GM18499 (cell line): Measurements from ENCODE around the gene GMPPA.

Experiments used
- ATAC-seq: cut with Tn5 transposase; IDR thresholded peaks from one replicate; pipeline ENCODE4 v1.9.1; 2021; ENCODE audit warnings: moderate number of reproducible peaks; ENCODE audit not compliant: insufficient read depth, unreplicated experiment

The GMPPA gene

DNA sequence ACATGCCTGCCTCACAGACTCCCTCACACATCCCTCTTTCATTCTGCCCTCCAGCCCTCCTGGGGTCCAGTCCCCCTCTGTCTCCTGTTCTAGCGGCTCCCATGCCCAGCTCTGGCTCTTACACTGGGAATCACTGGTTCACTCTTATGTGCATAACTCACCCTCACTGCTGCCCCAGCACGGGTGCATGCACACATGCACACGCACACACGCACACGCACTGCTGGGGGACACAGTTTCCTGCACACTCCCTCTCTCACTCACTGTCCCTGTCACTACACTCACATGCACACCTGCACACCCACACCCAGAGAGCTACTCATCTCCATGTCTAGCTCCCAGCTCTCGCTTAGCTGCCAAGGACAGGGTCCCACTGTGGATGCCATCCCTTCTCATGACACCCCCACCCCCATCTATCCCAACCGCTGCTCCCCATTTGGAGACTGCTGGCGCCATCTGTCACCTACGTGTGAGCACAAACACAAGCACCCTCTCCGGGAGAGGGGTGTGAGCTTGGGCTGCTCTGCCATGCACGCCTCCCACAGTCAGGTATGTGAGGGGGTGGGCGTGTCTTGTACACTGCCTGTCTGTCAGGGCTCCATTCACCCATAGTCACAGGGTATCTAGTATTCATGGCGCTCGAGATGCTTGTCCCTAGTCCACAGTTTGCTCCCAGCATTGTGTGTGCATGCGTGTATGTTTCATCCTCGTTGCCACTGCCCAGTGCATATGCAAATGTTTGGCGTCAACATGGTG is 17.4 kb downstream of the GMPPA start:
- ATAC-seq, result no peak

- ATAC-seq, result no peak
Measured at GRCh38 chr2:219516888-219517287, 18.2 kb downstream of the GMPPA start.

DNA sequence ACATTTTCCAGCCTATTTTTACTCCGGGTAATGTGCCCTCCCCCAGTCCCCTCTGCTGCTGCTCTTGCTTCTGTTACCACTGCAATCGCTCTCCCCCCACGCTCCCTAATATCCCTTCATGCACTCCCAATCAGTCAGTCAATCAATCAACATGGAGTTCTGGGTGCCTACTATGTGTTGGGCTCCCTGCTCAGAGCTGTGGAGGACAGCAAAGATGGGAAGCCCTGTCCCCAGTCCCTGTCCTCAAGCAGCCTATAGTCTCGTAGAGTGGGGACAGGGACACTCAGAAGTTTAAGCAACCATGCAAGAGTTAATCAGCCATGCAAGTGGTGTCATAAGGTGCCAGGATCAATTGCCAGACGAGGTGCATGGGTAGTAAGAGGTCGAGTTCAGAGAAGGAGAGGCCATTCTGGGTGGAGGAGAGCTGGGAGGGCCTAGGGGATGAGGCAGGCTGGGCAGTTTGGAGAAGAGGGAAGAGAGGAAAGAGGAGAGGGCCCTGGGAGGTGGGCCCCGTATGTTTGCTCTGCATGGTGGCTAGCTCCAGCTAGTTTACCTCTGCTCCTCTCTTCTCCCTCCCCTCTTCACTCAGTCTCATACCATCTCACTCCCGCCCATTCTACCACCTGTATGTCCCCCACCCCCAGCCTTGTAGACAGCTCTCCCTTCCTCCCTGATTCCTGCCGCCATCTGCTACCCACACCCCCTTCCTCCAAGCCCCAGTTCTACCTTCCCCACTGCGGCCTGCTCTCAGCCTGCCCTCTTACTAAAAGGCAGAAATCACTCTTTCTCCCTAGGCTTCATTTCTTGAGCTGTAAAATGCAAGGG is 19.5 kb downstream of the GMPPA start:
- no peak for ATAC-seq

GRCh38 chr2:219519526-219519916 is 20.8 kb downstream of the GMPPA start:
- ATAC-seq, result no peak

- no peak for ATAC-seq
Measured at GRCh38 chr2:219520079-219520478, 21.4 kb downstream of the GMPPA start.

GRCh38 chr2:219521066-219521880 is 22.6 kb downstream of the GMPPA start:
- ATAC-seq, result no peak

- no peak for ATAC-seq
Measured at GRCh38 chr2:219522111-219523030, 23.7 kb downstream of the GMPPA start.

DNA sequence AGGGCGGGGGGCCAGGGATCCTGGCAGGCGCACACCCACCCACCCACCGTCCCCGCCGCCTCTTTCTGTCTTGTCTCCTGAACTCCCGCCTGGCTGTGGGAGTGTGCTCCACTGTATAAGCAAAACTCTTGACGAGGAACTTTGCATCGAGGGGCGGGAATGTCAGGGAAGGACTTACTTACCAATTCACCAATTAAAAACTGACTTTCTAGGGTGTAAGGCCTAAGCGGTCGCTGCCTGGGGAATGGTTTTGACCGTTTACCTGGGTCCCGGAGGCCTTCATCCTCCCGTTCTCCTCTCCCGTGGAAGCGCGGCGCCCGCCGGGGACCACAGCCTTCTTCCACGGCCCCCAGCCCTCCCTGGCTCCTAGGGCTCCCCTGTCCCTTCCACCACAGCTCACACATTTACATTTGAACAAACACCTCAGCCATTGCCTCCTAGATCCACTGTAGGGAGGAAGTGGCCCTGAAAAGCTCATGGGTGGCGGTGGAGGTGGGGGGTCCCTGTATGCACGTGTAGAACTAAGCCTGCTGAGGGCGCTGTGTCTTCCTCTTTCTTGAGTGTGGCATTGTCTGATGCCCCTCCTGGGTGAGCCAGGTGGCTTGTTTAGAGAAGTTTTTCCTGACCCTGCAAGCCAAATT is 24.5 kb downstream of the GMPPA start:
- ATAC-seq, result no peak

GRCh38 chr2:219524817-219525216 is 26.1 kb downstream of the GMPPA start:
- ATAC-seq, result no peak

DNA sequence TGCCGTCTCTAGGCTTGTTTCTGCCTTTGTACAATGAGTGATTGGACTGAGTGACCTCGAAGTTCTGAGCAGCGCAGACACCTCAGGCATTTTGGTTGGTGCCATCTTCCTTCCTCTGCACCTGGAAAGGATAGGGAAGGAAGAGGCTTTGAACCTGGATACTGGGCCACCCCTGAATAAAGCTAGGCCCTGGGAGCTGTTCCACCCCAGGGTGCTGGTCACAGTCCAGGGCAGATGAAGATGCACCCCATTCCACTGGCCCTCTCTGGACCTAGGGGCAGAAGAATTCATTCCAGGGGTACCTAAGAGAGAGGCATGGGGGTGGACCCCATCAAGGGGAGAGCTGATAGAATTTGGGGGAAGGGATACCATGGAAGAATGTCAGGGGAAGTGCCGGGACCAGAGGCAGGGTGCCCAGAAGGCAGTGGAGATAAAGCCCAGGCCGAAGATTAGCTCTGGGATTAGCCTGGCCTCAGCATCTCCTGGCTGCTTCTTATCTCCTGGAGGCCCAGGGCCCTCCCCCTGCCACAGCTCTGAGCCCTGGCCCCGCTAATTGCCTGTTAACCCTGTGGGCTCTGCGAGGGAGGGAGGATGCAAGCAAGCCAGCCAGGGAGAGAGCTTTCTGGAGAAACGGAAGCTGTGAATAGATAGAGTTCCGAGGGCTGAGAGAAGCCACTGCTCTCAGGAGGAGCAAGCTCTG is 27.0 kb downstream of the GMPPA start:
- no peak for ATAC-seq

DNA sequence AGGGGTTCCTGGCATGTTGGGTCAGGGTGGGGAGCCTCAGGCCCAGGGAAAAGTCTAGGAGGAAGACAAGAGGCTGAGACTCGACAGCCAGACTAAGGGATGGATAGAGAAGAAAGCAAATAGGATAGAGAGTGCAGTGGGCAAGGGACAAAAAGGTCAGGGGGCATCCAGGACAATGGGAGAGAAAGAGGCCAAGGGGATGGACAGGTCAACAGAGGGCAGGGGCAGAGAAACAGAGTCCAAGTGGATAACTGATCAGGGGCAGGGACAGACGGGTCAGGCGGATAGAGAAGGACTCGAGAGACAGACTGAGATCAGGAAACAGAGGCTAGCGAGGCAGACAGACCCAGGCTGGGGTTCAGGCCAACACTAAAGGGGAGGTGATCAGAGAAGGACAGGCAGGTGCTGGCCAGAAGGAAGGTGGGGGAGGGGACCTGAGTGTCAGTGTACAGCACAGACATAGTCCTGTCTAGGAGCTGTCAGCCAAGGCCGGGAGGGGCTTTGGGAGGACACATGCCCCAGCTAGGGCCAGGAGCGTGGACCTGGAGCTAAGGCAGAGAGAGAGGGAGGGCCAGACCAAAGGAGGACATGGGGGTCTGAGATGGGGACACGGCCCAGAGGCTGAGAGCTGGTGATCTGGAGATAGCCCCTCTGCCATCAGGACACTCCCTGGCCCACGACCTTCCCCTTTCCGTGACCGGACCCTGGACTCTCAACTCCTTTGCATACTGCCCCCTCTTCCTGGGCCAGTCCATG is 27.8 kb downstream of the GMPPA start:
- no peak for ATAC-seq

- ATAC-seq, result no peak
Measured at GRCh38 chr2:219527076-219527394, 28.3 kb downstream of the GMPPA start.

- ATAC-seq, result no peak
Measured at GRCh38 chr2:219527472-219527871, 28.8 kb downstream of the GMPPA start.

- peak; percentile 71 for ATAC-seq
Measured at GRCh38 chr2:219530048-219530963, 31.6 kb downstream of the GMPPA start.

DNA sequence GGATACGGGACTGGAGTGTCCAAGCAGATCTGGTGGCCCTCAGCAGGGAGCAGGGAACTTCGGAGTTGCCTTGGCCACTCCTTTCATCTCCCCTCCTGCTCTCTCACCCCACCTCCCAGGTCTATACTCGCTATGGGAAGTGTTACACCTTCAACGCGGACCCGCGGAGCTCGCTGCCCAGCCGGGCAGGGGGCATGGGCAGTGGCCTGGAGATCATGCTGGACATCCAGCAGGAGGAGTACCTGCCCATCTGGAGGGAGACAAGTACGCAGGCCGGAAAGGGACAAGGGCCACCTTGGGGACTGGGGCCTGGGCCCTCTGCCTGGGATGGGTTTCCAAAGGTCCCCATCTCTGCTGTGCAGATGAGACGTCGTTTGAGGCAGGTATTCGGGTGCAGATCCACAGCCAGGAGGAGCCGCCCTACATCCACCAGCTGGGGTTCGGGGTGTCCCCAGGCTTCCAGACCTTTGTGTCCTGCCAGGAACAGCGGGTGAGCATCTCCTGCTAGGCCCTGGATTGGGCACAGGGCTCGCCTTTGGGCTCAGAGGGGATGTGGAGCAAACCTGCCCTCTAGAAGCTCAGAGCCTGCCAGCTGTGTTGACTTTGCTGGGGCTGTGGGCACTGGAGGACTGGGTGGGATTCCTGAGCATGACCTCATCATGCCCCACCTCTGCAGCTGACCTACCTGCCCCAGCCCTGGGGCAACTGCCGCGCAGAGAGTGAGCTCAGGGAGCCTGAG is 33.1 kb downstream of the GMPPA start:
- ATAC-seq, result no peak

DNA sequence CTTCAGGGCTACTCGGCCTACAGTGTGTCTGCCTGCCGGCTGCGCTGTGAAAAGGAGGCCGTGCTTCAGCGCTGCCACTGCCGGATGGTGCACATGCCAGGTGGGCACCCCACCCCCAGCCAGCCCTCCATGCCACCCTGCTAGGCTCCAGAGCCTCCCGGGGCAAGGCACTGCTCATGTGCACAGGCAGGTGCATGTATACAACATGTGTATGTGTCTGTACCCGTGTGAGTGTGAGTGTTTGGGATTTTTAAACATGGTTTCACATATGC is 33.6 kb downstream of the GMPPA start:
- no peak for ATAC-seq
